HTR-8/SVneo (cell line): Measurements from ENCODE around the gene TNFRSF19.

Source experiments
- DNase-seq: peaks from one replicate; pipeline ENCODE4 v3.0.0; 2011; ENCODE audit warnings: low spot score, mixed read lengths; ENCODE audit not compliant: insufficient read length
- FAIRE-seq: peaks from 2 replicates; lab custom pipeline; 2011; peaks lifted over from hg19 to GRCh38; lab: Jason Lieb, UNC

Gene TNFRSF19

DNA sequence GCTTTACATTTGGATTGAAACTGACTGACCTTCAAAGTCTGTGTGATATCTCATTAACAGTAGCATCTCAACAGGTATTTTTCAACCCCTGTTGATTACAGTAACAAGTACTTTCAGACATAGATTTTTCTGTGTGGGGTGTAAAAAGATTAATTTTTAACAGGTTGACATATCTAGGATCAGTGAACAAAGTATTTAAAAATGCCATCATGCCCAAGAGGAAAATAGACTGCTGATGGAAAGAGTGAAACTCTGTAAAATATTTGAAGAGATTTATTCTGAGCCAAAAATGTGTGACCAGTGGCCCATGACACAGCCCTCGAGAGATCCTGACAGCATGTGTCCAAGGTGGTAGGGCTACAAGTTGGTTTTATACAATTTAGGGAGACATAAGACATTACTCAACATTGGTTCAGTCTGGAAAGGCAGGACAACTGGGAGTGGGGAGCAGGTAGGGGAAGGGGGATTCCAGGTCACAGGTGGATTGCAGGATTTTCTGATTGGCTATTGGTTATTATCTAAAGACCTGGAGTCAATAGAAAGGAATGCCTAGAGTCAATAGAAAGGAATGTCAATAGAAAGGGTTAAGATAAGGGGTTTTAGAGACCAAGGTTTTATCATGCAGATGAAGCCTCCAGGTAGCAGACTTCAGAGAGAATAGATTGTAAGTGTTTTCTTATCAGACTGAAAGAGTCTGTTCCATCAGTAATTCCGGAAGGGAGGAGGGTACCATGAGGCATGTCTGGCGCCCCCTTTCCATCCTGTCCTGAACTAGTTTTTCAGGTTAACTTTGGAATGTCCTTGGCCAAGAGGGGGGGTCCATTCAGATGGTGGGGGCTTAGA lies 29.1 kb downstream of the TNFRSF19 start:
- FAIRE-seq = no peak
- no peak for DNase-seq

DNA sequence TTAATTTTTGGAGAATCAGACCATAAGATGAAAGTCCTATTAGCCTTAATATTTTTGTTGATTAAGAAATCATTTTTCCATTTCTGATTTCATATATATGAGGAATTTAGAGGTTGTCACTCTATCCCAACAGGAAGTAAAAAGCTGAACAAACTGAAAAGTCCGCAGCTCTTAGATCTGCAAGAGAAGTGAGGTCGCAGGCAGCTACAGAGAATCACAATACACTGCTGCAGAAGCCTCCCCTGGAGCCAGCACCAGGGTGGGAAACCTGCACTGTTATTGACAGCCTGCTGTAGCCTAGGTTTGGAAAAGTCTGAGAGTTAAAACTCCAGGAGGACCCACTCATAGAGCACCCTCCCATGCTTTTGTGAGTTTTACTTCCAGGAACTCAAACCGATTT lies 29.9 kb downstream of the TNFRSF19 start:
- FAIRE-seq = no peak
- DNase-seq = no peak

DNA sequence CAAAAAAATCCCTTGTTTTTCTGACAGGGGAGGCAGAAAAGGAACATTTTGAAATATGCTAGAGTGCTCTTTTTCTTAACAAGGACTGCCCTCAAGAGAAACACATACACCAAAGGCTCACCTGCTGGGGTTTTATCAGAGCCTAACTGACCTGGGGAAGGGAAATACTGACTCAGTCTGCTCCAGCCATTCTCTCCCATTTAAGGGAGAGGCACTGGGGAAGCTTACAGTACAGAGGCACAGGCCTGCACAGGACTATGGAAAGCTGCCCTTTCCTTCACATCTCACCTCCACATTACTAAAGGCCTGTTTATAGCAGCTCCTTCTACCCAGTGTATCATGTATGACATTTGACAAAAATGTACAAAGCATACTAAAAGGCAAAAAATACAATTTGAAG lies 30.3 kb downstream of the TNFRSF19 start:
- no peak for FAIRE-seq
- no peak for DNase-seq

DNA sequence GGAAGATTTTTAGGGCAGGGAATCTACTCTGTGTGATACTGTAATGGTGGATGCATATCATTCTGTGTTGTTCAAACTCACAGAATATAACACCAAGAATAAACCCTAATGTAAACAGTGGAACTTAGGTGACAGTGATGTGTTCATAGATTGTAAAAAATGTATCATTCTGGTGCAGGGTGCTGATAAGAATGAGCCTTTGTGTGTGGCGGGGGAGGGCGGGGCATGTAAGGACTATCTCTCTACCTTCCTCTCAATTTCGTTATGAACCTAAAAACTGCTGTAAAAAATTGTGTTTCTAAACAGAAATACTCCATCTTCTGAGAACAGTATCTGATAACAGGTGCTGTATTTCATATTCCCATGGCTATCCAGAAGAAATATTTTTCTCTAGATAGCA lies 35.6 kb downstream of the TNFRSF19 start:
- DNase-seq (no peak), FAIRE-seq (no peak)

DNA sequence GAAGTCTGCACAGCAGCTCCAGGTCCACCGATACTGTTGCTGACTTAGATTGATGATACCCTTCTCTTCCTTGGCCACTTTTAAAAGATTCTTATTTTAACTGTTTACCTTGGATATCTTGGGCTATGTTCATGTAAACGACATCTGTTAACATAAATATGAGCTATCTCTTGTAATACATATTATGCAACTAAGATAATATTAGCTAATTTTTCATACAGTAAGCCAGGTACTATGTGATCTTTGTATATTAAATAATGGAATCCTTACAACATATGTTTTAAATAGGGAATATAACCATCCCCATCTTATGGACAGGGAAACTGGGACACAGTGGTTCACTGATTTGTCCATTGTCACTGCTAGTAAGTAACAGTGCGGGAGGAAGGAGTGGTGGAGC lies 37.9 kb downstream of the TNFRSF19 start:
- FAIRE-seq (no peak), DNase-seq (no peak)

DNA sequence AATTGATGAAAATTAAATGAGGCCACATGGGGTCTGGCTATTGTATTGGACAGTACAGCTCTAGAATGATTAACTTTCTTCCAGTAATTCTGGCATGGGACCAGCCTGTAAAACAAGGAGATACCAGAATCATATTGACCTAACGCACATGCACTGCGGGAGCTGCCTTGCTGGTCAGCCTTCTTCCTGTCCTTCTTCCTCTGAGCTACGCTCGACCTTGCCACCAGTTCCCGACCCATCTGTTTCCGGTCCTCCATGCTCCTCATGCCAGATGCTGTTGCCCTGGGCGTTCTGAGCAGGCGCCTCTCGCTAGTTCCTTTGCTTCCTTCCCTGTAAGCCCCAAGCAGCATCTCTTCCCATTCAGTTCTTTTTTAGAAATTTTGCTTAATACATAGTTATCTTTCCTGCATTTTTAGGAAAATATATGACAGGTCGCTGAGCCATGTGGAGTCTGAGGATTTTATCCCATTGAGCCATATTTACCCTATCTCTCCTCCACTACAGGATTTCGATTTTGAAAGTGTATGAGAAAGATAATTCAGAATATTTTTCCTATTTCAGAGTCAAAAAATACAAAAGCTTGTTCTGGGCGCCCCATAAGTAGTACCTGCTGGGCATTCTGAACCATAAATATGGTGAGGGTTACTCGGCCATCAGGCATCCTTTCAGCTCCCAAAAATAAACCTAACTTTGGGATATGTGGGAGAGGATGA lies 38.6 kb downstream of the TNFRSF19 start:
- no peak for FAIRE-seq
- DNase-seq = no peak

DNA sequence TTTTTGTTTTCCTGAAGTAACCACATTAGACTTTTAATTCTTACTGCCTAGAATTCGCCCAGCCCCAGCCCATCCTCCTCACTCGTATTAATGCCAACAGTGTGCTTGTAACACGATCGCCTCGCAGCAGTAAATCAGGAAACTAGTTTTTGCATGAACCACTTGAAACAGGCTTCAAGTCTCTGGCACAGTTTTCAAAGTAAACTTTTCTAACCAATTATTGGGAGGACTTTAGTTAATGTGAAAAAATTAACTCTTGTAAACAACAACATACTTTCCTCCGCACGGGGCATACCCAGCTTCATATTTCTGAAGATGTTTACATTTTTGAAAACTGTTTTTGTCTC lies 39.2 kb downstream of the TNFRSF19 start:
- no peak for FAIRE-seq
- no peak for DNase-seq

DNA sequence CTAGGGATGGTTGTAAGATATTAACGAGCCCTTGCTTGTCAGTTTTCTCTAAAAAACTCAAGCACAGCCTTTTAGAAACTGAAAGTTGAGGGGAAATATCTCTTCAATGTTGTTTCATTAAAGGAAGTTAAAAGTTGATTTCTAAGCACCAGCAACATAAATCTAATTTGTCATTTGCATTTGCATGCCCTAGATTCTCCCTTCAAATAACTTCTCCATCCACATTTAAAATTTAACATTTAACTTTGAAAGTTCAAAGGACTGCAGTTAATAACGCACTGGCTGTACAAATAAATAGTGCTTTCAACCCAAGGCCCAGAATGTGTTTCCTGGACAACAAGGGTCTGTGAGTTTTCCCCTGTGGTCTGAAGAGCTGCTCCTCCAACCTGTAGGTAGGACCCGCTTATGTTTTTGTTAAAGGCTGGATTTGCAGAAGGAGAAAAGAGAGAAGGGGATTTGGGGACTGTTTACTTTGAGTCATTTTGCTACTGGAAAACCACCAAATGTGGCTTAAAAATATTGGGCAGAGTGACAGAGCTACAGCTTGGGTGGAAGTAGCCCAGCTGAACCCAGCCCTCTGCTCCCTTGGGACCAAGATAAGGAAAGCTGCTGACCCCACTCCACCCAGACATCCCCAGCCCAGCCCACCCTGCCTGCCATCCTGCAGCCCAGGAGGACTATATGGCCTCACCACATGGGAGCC lies 39.8 kb downstream of the TNFRSF19 start:
- FAIRE-seq = no peak
- no peak for DNase-seq

DNA sequence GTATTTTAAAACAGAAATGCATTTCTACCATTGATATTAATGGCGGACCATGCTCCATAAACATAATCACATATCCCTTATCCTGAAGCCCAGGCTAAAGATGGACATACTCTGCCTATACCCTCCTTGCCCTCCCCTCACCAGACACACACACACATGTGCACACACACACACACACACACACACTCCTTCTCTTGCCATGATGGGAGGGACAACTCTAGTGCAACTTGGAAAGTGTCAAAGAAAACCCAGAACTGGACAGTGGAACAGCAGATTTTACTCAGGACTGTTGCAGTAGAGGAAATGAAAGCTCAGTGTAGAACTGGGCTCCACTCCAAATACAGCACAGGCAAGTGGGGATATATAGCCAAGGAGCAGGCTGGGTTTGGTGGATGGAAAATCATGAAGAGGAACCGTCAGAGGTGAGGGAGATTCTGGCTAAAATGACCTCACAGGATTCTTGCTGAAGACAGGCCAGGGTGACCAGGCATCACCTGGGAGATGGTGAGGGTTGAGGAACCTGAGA lies 40.8 kb downstream of the TNFRSF19 start:
- FAIRE-seq = no peak

DNA sequence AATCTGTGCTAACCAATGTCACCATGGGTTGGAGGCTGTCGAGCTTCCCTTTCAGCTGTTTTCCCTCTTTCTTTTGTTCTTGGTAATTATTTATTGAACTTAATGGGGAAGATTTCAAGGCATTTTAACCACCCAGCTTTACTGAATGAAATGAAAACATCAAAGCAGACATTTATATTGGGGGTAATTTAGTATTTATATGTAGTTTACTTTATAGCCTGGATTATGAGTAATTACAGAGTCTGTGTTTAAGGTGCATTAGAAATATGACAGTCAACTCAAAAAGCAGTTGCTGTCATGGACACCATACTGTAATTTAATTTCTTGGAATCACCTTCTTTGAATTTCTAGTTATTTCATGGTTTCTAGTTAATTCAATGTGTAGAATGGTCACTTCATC lies 42.0 kb downstream of the TNFRSF19 start:
- DNase-seq (no peak), FAIRE-seq (no peak)

More for the DNA sequence above, 40.8 kb downstream of the TNFRSF19 start:
- DNase-seq = no peak

DNA sequence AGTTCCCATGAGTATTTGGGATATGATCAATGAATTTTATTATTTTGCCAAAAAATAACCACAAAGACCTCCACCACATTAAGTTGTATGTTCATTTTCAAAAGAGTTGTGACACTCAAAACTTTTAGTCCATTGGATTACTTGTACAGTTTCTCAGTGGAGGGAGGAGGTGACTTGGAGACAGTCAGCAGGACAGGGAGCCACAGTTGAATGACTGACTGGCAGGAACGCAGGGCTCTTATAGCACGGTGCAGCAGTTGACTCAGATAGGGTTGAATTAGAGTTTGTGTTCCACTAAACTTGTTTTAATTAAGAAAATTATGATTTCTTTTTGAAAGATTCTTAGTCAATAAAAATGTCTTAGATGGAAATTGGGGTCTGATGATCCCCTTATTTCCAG lies 42.5 kb downstream of the TNFRSF19 start:
- FAIRE-seq = no peak
- no peak for DNase-seq

DNA sequence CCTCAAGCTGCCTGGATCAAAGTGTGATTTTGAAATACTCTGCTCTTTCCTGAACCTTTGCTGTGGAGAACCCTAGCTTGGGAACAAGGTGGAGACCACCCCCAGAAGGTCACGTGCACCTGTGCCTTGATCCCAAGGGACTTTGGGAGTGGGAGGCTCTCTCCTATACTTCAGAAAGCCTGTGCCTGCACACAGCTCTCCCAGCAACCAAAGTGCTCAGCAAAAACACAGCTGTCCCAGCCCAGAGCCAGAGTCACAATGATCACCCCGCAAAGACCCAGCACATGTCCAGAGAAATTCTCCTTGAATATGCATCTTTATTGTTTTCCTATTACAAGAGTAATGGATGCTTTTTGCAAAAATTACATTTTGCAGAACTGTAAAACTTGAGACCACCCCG lies 43.4 kb downstream of the TNFRSF19 start:
- DNase-seq (no peak), FAIRE-seq (no peak)

DNA sequence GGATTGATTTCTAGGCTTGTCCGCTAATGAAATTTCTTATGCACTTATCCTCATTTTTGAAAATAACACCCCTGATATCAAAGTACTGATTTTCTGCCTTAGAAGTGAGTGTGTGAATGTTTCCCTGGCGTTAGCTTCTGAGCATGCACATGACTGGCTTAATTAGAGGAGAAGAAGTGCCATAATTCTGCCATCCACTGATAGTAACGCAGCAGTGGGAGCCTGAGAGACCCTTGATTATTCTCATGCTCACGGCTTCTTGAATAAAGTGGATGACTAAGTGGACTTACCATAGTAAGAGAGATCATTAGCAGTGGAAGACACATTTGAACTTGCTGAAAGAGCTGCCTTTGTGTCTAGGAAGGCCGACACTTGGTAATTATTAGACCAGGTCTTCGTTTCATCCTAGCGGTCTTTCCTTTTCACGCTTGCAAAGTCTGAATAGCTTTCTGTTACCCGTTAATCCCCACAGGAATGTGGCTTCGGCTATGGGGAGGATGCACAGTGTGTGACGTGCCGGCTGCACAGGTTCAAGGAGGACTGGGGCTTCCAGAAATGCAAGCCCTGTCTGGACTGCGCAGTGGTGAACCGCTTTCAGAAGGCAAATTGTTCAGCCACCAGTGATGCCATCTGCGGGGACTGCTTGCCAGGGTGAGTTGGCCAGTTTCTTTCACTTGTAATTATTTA lies 45.3 kb downstream of the TNFRSF19 start:
- DNase-seq = no peak
- no peak for FAIRE-seq

DNA sequence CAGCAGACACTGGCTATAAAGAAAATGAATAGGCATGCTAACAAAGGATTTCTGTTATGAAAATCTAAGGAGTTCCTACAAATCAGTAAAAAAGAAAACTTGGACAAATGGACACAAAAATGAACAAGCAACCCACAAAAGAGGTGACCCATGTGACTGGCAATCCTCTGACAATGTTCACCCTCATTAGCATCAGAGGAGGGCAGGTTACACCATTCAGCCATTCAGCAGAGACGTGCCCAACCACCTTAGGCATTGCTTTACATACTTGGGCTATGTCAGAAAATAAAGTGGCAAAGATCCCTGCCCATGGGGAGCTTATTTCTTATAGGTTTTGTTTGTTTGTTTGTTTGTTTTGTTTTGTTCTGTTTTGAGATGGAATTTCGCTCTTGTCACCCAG lies 46.0 kb downstream of the TNFRSF19 start:
- DNase-seq = no peak
- FAIRE-seq = no peak

DNA sequence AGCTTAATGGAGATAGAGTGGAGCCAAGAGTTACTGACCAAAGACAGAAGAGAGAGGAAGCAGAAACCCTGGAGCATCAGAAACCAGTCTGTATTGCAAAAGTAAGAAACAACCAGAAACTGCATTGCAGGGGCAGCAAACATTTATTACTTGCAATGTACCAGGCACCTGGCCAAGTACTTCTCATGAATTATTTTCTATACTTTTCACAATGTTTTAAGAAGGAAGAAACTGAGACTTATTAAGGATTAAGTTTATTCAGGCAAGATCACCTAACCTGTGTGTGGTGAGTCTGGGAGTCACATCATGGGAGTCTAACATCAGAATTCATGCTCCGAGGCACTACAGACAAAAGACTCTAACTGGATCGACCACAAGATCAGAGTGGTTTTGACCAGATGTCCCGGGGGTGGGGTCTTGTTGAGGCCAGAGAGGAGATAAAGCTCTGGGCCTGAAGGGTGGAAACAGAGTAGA lies 47.4 kb downstream of the TNFRSF19 start:
- DNase-seq = no peak

DNA sequence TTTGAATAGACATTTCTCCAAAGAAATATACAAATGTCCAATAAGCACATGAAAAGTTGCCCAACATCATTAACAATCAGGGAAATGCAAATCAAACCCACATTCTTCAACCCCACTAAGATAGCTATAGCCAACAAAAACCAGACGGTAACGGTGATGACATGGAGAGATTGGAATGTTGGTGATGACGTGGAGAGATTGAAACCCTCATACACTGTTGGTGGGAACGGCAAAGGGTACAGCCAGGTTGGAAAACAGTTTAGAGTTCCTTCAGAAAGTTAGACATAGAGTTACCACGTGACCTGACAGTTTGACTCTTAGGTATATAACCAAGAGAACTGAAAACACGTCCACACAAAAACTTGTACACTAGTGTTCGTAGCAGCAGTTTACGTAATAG lies 48.1 kb downstream of the TNFRSF19 start:
- no peak for FAIRE-seq

More for the DNA sequence above, 47.4 kb downstream of the TNFRSF19 start:
- FAIRE-seq = no peak

DNA sequence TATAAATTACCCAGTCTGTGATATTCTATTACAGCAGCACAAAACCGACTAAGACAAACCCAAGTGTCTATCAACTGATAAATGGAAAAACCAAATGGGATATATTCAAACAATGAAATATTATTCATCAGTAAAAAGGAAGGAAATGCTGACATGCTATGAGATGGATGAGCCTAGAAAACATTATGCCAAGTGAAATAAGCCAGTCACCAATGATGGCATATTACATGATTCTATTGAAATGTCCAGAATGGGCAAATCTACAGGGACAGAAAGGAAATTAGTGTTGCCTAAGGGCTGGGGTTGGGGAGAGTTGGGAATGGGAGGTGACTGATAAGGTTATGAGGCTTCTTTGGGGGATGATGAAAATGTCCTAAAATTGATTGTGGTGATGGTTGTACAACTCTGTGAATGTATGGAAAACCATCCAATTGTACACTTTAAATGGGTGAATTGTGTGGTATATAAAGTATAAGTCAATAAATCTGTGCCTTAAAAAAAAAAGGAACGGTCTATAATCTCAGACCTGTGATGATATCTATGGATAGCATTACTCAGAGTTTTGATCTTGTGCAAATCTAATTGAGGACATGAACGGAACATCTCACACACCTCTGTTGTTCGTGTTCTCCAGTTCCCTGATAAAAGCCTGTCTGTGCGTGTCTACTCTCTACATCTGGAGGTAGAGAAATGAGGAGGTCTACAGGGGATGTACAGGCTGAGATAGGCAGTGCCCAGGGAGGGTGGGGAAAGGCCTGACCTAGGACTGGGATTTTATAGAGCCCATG lies 49.0 kb downstream of the TNFRSF19 start:
- no peak for DNase-seq
- no peak for FAIRE-seq

More for the DNA sequence above, 48.1 kb downstream of the TNFRSF19 start:
- peak; percentile 25 for DNase-seq

DNA sequence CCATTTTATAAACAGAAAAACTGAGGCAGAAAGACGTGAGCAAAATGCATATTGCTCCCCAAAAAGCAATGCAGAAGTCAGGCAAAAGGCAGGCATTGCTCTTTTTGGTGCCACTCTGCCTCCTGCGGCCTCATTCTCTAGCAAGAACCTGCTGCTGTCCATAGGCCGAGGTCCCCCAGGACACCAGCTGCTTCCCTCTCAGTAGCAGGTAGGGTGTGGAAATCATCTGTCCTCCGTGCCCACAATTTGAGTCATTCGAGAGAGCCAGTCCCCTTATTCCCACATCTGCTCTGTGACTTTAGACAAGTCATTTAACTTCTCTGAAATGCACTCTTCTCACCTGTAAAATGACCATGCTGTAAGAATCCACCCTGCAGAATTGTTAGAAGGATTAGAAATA lies 50.0 kb downstream of the TNFRSF19 start:
- no peak for FAIRE-seq
- DNase-seq = no peak

DNA sequence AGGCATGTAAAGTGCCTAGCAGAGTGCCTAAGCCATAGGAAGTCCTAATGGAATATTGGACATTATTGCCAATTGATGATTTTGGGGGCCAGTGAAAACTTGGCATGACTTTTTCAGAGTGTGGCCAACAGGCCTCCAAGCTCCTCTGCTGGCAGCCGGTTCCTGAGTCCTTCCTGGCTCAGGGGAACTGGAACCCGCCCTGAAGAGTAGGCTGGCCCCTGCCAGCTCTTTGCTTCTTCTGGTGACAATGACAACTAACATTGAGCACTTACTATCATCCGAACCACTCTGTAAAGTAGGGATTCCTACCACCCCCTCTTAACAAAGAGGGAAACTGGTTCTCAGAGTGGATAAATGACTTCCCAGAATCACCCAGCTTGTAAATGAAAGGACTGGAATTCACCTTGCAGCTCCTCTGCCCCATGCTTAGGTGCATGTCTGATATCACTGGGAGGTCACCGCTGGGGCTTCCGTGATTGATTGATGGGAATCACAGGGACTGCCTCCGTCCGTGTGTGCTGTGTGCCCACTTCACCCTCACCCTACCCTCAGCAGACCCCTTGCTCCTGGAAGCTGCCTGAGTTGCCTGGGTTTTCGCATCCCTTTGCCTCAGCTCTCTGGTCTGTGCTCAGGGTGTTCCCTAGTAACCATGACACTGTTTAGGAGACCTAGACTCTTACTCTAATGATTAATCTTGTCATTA lies 50.6 kb downstream of the TNFRSF19 start:
- FAIRE-seq (no peak), DNase-seq (no peak)
